GM19452 (cell line): Measurements from ENCODE around the gene KRT84.

Source experiments
- ATAC-seq: cut with Tn5 transposase; IDR thresholded peaks from one replicate; pipeline ENCODE4 v1.9.1; 2021; ENCODE audit not compliant: unreplicated experiment

The KRT84 gene

GRCh38 chr12:52385226-52385702 lies at the start of gene KRT84:
Gene KRT84, minus strand, starts transcription at chr12:52385652. Its CDS starts 67 bp downstream, at chr12:52385585.
- no peak for ATAC-seq

GRCh38 chr12:52434760-52435530 lies 49.5 kb upstream of the KRT84 start:
- no peak for ATAC-seq

- ATAC-seq, result no peak
These were observed 48.8 kb upstream of the KRT84 start, which contains the start of gene KRT75 for GRCh38 chr12:52434081-52434733. Gene KRT75, minus strand, starts transcription at chr12:52434371. Its CDS starts 67 bp downstream, at chr12:52434304.

- ATAC-seq, result no peak
These were observed 48.1 kb upstream of the KRT84 start for GRCh38 chr12:52433501-52434080.

GRCh38 chr12:52432559-52433207 lies 47.2 kb upstream of the KRT84 start:
- ATAC-seq, result no peak

- ATAC-seq, result no peak
These were observed 42.7 kb upstream of the KRT84 start for GRCh38 chr12:52428121-52428520.

GRCh38 chr12:52427083-52427482 lies 41.6 kb upstream of the KRT84 start:
- no peak for ATAC-seq

GRCh38 chr12:52426034-52426433 lies 40.6 kb upstream of the KRT84 start:
- no peak for ATAC-seq

GRCh38 chr12:52425466-52425865 lies 40.0 kb upstream of the KRT84 start:
- no peak for ATAC-seq

- no peak for ATAC-seq
These were observed 38.4 kb upstream of the KRT84 start for GRCh38 chr12:52423661-52424500.

- ATAC-seq, result no peak
These were observed 37.6 kb upstream of the KRT84 start for GRCh38 chr12:52423035-52423434.

GRCh38 chr12:52419656-52420055 lies 34.2 kb upstream of the KRT84 start:
- no peak for ATAC-seq

- ATAC-seq, result no peak
These were observed 33.2 kb upstream of the KRT84 start for GRCh38 chr12:52418576-52419110.

GRCh38 chr12:52417740-52418139 lies 32.3 kb upstream of the KRT84 start:
- ATAC-seq, result no peak

- ATAC-seq, result no peak
These were observed 31.3 kb upstream of the KRT84 start for GRCh38 chr12:52416795-52417194.

GRCh38 chr12:52415870-52416750 lies 30.7 kb upstream of the KRT84 start:
- no peak for ATAC-seq

- ATAC-seq, result no peak
These were observed 29.5 kb upstream of the KRT84 start for GRCh38 chr12:52414936-52415335.

- ATAC-seq, result no peak
These were observed 28.4 kb upstream of the KRT84 start for GRCh38 chr12:52413782-52414345.

- no peak for ATAC-seq
These were observed 27.8 kb upstream of the KRT84 start for GRCh38 chr12:52413202-52413601.
